Left renal pelvis (tissue), 4 donors: Measurements from ENCODE around the gene CLDN25. TPM values are rescaled to one million over a fixed set of nuclear protein-coding genes. Genes with fewer than 3 reads are reported as not detected.

Experiments
- DNase-seq, 4 donors: peaks; one replicate each; pipeline ENCODE4 v3.0.0-alpha.2; 2013; ENCODE audit warnings: low read depth in 4 of 4, low spot score in 3 of 4
- polyA plus RNA-seq, 4 donors: library from polyadenylated mRNA; unstranded; fragments of 120-200 nt; gene quantifications; one replicate each; pipeline ENCODE4 v1.2.1, GENCODE V29; 2013; ENCODE audit not compliant: insufficient read length in 4 of 4

Gene CLDN25
- polyA plus RNA-seq, 4 donors = not detected

DNA sequence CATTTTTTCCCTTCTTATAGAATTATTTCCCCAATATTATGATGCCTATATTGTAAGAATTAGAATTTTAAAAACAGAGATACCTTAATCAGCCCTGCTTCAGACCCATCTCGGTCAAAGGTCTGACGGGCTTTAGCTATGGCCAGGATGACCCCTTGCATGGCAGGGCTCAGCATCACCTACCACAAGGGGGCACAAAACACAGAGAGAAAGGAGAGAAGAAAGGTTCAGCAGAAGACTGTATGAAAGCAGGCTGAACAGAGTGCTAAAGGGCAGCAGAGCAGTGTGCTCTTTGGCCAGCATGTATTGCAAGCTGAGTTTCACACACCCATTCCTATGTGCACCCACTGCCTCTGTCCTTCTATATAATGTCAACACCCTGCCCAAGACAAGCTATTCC lies 26.8 kb downstream of the CLDN25 start:
- DNase-seq = peak in 1 of 4 donors; percentile 3

DNA sequence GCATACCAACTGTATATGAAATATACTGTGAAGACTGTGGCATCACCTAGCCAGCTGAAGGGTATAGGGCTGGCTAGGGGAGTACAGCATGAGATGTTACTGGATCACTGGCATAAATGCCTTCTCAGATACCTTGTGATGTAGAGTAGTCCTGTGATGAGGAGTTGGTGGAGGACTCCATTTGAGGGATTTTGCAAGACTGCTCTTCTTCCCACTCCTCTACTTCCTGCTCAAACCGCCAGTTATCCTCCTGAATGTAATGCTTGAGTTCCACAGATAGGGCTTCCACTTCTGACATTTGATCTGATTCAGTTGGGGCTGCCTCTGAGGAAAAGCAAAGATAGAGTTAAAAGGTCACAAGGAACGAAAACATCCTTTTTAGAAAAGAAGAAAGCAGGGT lies 29.3 kb downstream of the CLDN25 start:
- DNase-seq = no peak

- no peak for DNase-seq
Measured at GRCh38 chr11:113814181-113814580, 34.6 kb downstream of the CLDN25 start.

- DNase-seq = no peak
Measured at GRCh38 chr11:113817162-113817561, 37.6 kb downstream of the CLDN25 start.

- no peak for DNase-seq
Measured at GRCh38 chr11:113817626-113818025, 38.0 kb downstream of the CLDN25 start.

GRCh38 chr11:113818426-113818825 lies 38.8 kb downstream of the CLDN25 start:
- DNase-seq = no peak

DNA sequence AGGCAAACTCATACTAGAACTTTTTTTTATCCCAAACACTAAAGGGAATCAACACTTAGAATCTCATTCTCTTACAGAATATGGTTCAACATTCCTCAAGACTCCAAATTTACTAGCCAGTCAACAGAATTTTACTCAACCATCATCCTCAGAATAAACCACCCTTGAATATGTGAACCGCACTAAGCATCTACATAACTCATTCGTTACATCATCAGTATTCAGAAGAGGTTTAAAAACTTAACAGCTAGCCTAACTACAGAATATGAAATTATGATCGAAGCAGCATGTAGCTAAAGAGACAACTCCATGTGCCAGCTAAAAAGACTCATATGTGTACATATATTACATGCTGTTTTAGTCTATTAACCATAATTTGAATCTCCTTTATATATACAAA lies 47.9 kb downstream of the CLDN25 start:
- no peak for DNase-seq

- no peak for DNase-seq
Measured at GRCh38 chr11:113828191-113828590, 48.6 kb downstream of the CLDN25 start.

DNA sequence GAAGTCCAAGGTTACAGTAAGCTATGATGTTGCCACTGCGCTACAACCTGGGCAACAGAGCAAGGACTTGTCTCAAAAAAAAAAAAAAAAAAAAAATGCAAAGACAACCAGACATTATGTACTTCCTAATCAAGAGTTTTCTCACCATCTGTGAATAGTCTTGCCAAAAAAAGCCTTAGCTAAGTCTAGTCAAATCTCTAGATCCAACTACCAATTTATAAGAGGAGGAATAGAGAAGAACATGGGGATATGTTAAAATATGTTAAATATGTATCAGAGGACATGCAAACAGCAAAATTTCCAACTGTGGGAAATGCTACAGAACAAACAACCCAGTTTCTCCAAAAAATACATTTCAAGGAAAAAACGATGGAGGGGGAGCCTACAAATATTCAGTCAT lies 50.2 kb downstream of the CLDN25 start:
- DNase-seq = no peak

Other genes with a start within 250 kb of the CLDN25 start
- gene TMPRSS5, start 73.5 kb upstream of the CLDN25 start, polyA plus RNA-seq = 1 to 10 TPM in 3 of 4 donors, under 1 TPM in 1; 0.60 to 1.8 (median 1.2) TPM
- gene ZW10, start 6.1 kb upstream of the CLDN25 start, polyA plus RNA-seq = 10 to 100 TPM; 18.9 to 26.2 (median 24.2) TPM
- gene USP28, start 95.8 kb downstream of the CLDN25 start, polyA plus RNA-seq = 10 to 100 TPM; 38.9 to 47.5 (median 45.9) TPM
- under 1 TPM in 3 of 4 donors, not detected in 1; 0.11 to 0.32 (median 0.19) TPM for gene HTR3B, start 125.0 kb downstream of the CLDN25 start, polyA plus RNA-seq
- under 1 TPM in 2 of 4 donors, not detected in 2; 0.17 to 0.46 TPM for gene HTR3A, start 195.3 kb downstream of the CLDN25 start, polyA plus RNA-seq